ENCODE measurements around the gene ANO2.

Gene ANO2

DNA sequence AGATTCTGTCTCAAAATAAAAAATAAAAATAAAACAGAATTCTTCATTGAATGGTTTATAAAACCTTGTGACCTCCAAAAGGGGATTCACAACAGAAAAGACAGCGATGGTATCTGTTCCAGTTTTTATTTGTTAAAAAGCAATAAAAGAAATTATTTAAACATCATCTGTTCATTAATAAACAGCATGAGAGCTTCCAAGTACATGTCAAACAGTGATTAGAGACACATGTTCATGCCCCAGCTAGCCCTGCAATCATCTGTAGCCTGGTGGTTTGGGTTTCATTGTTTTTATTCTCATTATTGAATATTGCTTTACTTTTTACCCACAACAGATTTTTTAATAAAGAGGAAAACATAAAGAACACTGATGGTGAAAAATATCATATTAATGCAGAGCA is 173.3 kb downstream of the ANO2 start:
- no peak for DNase-seq

GRCh38 chr12:5770727-5771126 is 174.3 kb downstream of the ANO2 start:
- DNase-seq: no peak

- no peak for DNase-seq
Measured at GRCh38 chr12:5768581-5769196, 176.4 kb downstream of the ANO2 start.

DNA sequence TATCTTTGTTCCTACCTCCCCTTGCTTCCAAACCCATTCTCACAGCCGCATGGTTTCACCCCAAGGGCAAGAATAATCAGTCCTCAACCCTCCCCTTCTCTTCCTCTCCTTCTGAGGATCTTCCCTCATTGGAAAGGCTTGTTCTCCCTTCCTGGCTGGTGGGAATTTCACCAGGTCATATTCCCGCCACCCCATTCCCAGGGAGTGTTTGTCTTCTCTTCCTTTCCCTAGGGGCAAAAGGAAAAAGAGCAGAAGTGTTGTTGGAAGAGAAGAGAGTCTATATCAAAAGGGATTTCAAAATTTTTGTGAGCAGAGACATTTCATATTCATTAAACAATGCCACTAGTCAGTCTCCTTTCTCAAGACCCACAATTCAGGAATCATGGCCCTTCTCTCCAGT is 176.9 kb downstream of the ANO2 start:
- no peak for DNase-seq

DNA sequence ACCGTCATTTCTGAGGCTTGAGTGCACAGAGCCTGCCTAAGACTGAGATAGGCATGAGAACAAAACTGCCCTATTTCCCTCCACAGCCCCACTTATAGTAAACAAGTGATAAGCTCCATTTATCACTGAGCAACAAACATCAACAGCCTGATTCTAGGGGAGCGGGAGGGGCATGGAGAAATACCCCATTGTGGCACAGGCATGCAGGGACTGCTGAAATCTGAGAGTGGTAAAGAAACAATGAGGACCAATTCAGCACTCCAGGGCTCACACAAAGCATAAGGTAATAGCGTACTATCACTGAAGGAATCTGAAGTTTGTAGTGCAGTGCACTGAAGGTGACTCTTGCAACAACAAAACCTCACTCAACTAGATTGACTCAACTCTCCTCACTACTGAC is 186.7 kb downstream of the ANO2 start:
- DNase-seq: no peak

DNA sequence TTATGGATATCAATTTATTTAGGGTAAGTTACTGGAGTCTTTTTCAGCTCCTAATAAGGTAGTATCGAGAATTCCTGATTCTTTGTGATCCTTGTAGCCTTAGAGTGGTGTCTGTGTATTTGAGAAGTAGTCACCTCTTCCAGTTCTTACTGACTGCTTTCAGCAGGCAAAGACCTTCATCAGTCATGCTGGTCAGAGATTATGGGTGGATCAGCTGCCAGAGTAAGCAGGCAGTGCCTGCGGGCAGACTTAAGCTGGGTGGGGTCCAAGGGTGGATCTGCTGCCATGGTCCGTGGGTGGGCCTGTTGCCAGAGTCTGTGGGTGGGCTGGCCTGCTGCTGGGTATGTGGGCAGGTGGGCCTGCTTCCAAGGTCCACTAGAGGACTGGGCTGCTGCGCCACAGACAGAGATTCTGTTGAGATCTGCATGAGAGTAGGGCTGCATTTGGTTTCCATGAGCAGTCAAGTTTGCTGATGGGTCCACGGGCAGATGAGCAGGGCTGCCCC is 188.7 kb downstream of the ANO2 start:
- no peak for DNase-seq

- no peak for DNase-seq
Measured at GRCh38 chr12:5748027-5748426, 197.0 kb downstream of the ANO2 start.

DNA sequence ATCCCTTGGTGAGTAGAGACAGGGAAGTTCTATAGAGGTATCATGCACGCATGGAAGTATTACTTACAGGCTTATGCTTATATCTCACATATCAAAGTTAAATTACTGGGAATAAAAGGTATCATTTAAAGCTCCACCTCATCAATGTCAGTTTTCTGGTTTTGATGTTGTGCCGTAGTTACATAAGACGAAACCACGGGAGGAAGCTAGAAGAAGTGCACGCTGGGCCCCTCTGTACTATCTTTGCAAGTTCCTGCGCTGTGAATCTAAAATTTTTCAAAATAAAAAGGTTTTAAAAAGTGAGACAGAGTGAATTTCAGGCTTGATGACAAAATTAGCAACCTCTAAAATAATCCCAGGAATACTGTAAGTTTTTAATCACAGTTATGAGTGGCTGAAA is 198.1 kb downstream of the ANO2 start:
- no peak for DNase-seq

- DNase-seq: no peak
Measured at GRCh38 chr12:5746036-5746908, 198.8 kb downstream of the ANO2 start.

DNA sequence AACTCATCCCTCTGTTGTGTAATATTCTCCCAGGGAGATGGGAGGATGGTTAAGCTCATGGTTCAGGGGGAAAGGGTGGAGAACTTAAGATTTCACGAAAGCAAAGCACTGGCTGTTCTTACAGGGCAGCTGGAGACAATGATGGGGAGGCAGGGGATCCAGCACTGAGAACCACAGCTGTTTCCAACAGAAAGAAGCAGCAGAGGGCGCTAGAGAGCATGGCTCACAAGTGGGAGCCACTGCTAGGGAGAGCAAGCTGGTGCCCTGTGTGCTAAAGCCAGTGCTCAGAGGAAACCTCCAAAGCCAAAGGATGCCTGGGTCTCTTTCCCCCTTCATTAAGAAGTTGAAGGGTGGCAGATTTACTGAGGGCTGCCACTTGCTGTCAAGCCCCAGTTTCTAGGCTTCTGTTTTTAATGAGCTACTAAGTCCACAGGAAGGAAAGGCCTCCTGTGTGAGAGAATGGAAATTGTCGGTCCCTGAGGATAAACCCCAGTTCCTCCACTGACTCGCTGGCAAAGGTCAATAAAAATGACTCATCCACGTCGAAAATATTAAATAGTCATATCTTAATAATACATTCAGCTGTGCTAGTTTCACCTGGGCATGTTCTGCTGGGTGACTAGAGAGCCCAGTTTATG is 199.7 kb downstream of the ANO2 start:
- DNase-seq: no peak

GRCh38 chr12:5742258-5742657 is 202.8 kb downstream of the ANO2 start:
- no peak for DNase-seq

DNA sequence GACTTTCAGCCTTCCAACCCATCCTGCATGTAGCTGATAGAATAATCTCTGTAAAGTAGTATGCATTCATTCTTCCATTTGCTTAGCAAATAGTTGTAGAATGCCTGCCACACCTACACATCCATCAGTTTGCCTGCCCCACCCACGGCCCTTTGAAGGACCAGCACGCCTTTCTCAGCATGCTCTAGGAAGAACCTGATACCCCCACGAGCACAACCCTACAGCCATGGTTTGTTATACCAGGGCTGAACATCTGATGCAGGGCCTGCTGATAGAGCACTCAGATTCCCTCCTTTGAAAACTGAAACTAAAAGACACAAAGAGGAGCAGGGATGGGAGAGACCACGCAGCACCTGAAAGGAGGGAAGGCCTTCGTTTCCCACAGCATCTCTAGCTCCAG is 205.1 kb downstream of the ANO2 start:
- no peak for DNase-seq

DNA sequence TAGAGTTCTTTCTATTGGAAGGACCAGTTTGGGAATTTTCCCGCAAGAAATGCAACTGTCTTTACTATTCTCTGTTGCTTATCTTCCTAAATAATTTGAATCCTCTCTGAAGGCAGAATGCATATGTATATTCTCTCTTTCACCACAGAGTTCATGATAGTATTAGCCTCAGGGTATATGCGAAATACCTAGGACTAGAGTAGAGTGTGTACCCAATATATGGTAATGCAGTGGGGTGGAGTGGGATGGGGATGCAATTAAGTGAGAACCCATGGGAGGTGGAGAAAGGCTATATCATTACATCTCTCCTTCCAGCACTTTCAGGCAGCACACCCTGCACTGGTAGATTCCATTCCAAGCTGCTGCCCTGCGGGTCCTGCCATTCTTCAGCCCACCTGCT is 207.3 kb downstream of the ANO2 start:
- DNase-seq: no peak

DNA sequence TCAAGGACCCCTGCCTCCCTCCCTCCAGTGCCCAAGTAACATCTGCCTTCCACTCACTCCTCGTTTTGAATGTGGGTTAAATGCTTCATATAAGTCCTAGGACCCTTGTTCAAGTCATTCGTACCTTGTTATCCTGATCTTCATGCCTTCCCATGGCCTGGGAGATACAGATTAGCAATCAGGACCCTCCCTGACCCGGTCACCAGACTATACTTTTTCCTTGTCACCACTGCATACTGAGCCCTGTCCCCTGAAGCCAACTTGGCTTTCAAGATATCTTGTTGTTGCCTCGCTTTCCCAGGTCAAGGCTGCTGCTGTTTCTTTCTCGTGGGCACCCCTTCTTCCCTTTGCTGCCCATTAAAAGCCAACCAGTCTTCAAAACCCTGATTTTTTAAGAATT is 208.5 kb downstream of the ANO2 start:
- DNase-seq: no peak

DNA sequence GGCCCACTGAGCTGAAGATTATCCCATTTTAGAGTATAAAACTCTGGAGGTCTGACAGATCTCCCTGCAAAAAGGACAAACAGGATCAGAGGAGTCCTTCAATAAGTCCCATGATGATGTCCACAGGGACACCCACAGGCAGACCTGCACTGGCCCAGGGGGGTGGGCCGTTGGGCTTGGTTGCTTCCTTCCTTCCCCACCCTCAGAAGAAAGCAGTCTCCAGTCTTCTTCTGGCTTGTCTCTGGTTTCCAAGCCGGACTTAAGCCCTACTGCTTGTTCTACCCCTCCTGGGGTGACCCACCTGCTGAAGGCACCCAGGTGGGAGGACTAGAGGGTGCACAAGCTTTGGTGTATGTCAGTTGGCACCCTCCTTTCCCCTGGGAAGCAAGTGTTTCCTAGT is 209.0 kb downstream of the ANO2 start:
- no peak for DNase-seq

DNA sequence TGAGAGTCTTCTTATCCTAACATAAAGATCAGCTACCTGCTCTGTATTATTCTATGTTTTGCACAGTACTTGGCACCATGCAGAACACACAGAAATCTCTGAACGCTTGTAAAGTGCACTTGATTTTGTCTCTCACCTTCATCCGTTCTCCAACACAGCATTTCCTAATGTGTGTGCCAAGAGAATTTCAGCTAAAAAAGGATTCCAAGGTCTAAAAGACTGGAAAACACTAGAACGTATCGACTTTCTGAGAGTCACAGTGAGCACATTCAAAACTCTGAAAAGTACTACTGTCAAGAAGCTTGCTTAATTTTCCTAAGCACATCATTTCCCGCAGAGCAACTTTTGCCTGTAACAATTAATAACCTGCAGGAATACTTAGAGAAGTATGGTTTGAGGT is 211.1 kb downstream of the ANO2 start:
- no peak for DNase-seq

DNA sequence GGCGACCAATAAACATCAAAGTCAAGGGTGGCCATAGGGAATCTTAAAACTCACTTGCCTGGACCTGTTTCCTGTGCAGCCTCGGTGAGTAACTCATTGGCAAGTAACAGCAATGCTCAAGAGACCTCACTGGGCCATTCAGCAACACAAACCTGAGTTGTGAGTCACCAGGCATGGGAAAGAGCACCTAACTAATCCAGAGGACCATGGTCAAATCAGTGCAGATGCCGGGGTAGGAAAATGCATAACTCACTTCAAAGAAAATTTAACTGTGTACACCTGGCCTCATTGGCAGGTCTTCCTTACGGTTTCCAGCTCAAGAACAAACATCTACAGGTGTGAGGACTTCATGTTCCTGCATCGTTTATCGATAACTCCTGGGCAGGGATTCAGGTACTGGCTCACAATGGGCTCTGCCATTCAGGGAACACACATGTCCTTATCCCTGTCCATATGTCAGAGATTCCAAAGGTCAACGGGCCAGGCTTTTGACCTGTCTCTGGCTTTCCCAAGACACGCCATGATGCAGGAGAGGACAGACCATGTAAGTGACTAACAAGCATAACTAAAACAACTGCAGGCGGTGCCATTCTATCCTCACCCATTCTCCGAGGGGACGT is 211.8 kb downstream of the ANO2 start:
- no peak for DNase-seq

- no peak for DNase-seq
Measured at GRCh38 chr12:5730962-5731361, 214.1 kb downstream of the ANO2 start.

DNA sequence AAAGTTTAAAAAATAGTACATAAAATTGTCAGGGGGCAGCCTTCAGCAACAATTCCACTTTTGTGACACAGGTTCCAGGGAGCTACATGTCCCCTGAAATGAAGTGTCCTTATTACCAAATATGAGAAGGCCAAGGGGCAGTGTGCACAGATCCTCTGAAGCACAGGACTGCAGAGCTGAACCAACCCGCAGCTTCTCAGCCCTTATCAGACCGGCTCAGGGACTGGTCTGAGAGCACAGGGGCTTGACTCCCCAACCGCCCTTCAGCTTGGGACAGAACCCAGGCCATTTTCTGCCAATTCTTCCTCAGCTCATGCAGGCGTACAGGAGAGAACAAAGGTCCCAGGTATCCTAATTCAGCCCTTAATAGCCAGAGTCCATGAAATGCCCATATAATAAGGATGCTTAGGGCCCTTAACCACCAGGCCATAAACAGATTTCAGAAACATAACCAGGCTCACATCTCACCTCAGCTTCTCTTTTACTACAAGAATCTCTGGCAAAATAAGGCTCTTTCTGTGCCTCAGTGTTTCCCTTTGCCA is 221.3 kb downstream of the ANO2 start:
- no peak for DNase-seq

- DNase-seq: no peak
Measured at GRCh38 chr12:5723071-5723470, 222.0 kb downstream of the ANO2 start.

GRCh38 chr12:5720381-5721005 is 224.6 kb downstream of the ANO2 start:
- no peak for DNase-seq

DNA sequence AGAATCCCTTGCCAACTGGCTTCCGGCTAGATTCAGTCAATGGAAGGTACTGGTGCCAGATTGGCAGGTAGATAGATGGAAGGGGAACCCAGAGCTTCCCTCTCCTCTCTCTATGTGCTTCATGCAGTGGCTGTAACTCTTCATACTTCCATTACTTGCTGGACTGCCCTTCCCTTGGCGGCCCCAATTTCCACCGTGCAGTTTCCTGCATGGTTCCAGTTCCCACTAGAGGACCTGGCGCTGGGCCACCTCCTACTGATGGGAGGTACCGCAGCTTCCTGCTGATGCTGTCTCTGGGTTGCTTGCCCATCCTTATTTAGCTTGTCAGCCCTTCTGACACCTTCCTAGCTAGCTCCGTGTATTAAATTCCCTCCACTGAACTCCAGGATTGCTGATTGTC is 226.4 kb downstream of the ANO2 start:
- DNase-seq: no peak

GRCh38 chr12:5718073-5718472 is 227.0 kb downstream of the ANO2 start:
- no peak for DNase-seq
